Mammary epithelial cell (primary cell): Measurements from ENCODE around the gene RNF213.

Experiments
- CTCF ChIP-seq, 2 donors: IDR thresholded peaks in 1 of 2; conservative IDR thresholded peaks in 1 of 2; 2 replicates each; pipeline ENCODE4 v1.5.1; 2011 to 2012; ENCODE audit warnings: inconsistent platforms in 2 of 2, low read length in 2 of 2, mild to moderate bottlenecking in 2 of 2, control low read depth in 1 of 2, low read depth in 1 of 2; ENCODE audit not compliant: insufficient read depth in 1 of 2; ENCODE audit errors: extremely low read depth in 1 of 2
- EZH2 ChIP-seq: IDR thresholded peaks from 2 replicates; pipeline ENCODE4 v1.6.1; 2012; ENCODE audit warnings: low read length, inconsistent platforms, borderline replicate concordance

- no peak for TF ChIP-seq CTCF (conservative IDR thresholded peaks at IDR 0.05 in 1 of 2, IDR thresholded peaks at IDR 0.05 in 1 of 2; ENCODE audit: extremely low read depth in 1 of 2, insufficient read depth in 1 of 2, low read depth in 1 of 2, low read length in 2 of 2)
- no peak for TF ChIP-seq EZH2
These were observed 11.7 kb downstream of the RNF213 start for GRCh38 chr17:80272366-80272765.
